ENCODE results near the gene CENPF.
"Not testable (repeated sequence)": the region's sequence is repeated elsewhere in the genome, so short reads cannot be mapped to it uniquely, and the experiment has no call there.

CENPF gene

DNA sequence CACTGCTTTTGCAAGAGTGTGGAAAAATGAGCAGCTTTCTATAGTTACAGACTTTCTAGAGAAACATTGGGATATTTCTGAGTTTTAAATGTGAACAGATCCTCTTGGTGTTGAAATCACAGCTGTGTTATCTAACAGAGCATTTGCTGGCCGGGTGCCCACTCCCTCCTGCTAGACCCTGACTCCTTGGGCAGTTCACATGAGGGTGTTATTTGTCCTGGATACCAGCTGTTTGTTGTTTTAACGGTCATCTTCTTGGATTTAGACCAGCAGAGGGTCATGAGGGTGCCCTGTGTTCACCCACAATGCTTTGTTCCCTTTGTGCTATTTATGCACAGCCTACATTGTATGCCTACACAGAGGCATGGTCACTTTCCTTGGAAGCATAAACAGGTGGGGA, 67.1 kb downstream of the CENPF start:
- in situ Hi-C loops (cut with HindIII; ENCODE audit: low sequenced_read_pairs): no loop called here
- peak; percentile 79 for DNase-seq (ENCODE audit: low read depth, low spot score)
- H3K4me3 ChIP-seq (ENCODE audit: low read depth, low read length): no peak overlapping the region
- TF ChIP-seq, protein P1, sequence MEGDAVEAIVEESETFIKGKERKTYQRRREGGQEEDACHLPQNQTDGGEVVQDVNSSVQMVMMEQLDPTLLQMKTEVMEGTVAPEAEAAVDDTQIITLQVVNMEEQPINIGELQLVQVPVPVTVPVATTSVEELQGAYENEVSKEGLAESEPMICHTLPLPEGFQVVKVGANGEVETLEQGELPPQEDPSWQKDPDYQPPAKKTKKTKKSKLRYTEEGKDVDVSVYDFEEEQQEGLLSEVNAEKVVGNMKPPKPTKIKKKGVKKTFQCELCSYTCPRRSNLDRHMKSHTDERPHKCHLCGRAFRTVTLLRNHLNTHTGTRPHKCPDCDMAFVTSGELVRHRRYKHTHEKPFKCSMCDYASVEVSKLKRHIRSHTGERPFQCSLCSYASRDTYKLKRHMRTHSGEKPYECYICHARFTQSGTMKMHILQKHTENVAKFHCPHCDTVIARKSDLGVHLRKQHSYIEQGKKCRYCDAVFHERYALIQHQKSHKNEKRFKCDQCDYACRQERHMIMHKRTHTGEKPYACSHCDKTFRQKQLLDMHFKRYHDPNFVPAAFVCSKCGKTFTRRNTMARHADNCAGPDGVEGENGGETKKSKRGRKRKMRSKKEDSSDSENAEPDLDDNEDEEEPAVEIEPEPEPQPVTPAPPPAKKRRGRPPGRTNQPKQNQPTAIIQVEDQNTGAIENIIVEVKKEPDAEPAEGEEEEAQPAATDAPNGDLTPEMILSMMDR (IDR thresholded peaks at IDR 0.05; ENCODE audit: low read depth, low read length): no peak

DNA sequence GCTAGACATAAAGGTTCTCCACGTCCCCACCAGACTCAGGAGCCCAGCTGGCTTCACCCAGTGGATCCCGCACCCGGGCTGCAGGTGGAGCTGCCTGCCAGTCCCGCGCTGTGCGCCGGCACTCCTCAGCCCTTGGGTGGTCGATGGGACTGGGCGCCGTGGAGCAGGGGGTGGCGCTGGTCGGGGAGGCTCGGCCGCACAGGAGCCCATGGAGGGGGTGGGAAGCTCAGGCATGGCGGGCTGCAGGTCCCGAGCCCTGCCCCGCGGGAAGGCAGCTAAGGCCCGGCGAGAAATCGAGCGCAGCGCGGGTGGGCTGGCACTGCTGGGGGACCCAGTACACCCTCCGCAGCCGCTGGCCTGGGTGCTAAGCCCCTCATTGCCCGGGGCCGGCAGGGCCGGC, 70.0 kb downstream of the CENPF start:
- H3K4me3 ChIP-seq (ENCODE audit: low read depth, low read length); in situ Hi-C loops (cut with HindIII; ENCODE audit: low sequenced_read_pairs); DNase-seq (ENCODE audit: low read depth, low spot score): not testable (repeated sequence)

DNA sequence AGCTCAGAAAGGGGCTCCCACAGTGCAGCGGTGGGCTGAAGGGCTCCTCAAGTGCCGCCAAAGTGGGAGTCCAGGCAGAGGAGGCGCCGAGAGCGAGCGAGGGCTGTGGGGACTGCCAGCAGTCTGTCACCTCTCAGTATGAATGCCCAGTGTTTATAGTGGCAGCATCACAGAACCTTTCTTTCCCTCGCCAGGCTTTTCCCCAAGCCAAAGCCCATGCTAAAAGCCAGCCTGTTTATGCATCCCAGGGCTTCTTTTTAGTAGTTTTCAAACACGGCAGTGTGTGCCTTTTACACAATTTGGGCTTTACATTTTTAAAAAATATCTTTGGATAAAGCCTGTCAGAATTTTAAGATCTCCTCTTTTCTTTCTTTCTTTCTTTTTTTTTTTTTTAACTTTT, 70.6 kb downstream of the CENPF start:
- TF ChIP-seq, protein P1 (IDR thresholded peaks at IDR 0.05; ENCODE audit: low read depth, low read length): no peak
- no peak overlapping the region for H3K4me3 ChIP-seq (ENCODE audit: low read depth, low read length)
- in situ Hi-C loops (cut with HindIII; ENCODE audit: low sequenced_read_pairs): no loop called here
- no peak for DNase-seq (ENCODE audit: low read depth, low spot score)

DNA sequence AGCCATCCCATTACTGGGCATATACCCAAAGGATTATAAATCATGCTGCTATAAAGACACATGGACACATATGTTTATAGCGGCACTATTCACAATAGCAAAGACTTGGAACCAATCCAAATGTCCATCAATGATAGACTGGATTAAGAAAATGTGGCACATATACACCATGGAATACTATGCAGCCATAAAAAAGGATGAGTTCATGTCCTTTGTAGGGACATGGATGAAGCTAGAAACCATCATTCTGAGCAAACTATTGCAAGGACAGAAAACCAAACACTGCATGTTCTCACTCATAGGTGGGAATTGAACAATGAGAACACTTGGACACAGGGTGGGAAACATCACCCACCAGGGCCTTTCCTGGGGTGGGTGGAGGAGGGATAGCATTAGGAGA, 72.5 kb downstream of the CENPF start:
- H3K4me3 ChIP-seq (ENCODE audit: low read depth, low read length); DNase-seq (ENCODE audit: low read depth, low spot score); in situ Hi-C loops (cut with HindIII; ENCODE audit: low sequenced_read_pairs): not testable (repeated sequence)

DNA sequence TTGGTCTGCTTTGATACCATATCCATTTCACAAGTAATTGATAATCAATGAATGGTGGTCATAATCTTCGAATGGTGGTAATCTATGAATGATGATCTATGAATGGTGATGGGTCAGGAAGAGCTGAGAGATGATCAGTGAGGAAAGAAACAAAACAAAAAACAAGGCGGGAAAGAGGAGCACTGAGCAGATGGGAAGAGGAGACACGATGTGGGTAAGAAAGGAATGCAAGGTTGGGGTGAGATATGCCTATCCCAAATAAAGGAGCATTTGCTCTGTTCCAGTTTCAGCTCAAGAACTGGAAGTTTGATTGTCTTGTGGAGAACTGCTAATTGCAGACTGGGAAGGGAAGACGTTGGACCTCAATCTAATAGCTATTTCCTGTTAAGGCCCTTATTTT, 73.8 kb downstream of the CENPF start:
- TF ChIP-seq, protein P1 (IDR thresholded peaks at IDR 0.05; ENCODE audit: low read depth, low read length): no peak
- no peak overlapping the region for H3K4me3 ChIP-seq (ENCODE audit: low read depth, low read length)
- no peak for DNase-seq (ENCODE audit: low read depth, low spot score)
- in situ Hi-C loops (cut with HindIII; ENCODE audit: low sequenced_read_pairs): no loop called here

DNA sequence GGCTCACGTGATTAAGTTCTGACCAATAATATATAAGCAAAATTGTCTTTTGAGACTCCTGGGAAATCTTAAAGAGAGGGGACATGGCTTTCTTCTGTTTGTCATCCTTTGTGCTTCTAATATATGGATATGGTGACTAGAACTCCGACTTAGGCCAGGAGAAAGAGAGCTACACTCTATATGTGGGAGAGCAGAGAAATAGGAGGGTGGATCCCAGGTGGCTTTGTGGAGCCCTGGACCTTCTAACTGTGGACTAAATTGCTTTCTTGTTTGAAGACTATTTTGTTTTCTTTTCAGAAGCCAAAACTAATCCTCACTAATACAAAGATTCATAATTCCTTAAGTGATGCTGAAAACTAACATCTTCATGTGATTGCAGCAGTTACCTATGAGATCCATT, 75.0 kb downstream of the CENPF start:
- no peak for DNase-seq (ENCODE audit: low read depth, low spot score)
- no peak overlapping the region for H3K4me3 ChIP-seq (ENCODE audit: low read depth, low read length)
- TF ChIP-seq, protein P1 (IDR thresholded peaks at IDR 0.05; ENCODE audit: low read depth, low read length): no peak
- in situ Hi-C loops (cut with HindIII; ENCODE audit: low sequenced_read_pairs): no loop called here

DNA sequence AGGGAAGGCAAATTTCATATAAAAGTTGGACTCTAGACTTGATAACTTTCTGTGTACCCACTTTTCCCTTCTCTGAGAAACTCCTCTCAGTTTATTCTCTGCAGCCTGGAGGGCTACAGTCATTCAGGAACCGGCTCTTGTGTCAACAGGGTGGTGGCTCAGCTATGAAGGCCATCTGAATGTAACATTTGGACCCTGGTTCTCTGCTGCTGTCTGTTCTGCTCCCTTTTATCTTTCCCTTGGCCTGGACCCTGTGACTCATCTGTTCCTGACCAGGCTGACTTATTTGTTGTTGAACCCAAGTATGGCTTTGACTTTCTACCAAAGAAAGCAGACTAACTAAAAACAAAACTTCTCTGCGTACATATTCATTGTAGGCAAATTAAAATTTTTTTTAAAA, 75.4 kb downstream of the CENPF start:
- H3K4me3 ChIP-seq (ENCODE audit: low read depth, low read length): no peak overlapping the region
- in situ Hi-C loops (cut with HindIII; ENCODE audit: low sequenced_read_pairs): no loop called here
- TF ChIP-seq, protein P1 (IDR thresholded peaks at IDR 0.05; ENCODE audit: low read depth, low read length): no peak
- DNase-seq (ENCODE audit: low read depth, low spot score): peak; percentile 58

DNA sequence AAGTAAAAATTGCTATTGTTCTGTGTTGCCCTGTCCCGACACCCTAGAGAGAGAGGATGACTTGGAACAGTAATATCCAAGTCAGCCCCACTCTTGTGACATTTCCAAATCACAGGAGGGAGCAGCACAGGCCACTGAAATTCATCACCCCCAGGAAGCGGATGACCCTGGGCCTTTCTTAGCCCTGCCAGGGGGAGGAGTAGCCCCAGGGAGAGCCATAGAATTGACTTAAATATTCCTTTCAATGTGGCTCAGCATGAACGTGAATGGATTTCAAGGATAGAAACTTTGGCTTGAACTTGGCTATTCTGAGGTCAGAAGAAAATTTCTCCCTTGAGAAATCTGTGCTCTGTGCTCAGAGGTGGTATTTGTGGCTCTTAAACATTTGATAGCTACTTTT, 80.6 kb downstream of the CENPF start:
- H3K4me3 ChIP-seq (ENCODE audit: low read depth, low read length): no peak overlapping the region
- in situ Hi-C loops (cut with HindIII; ENCODE audit: low sequenced_read_pairs): no loop called here
- TF ChIP-seq, protein P1 (IDR thresholded peaks at IDR 0.05; ENCODE audit: low read depth, low read length): no peak
- DNase-seq (ENCODE audit: low read depth, low spot score): no peak
